ENCODE measurements around the gene ZFTA.

The ZFTA gene

GRCh38 chr11:63761931-63762653, 6.5 kb downstream of the ZFTA start:
- H3K9me3 ChIP-seq (ENCODE audit: insufficient read depth, low read length), result no peaks in the 10 kb centered on the region
- H3K4me1 ChIP-seq (ENCODE audit: insufficient read depth, insufficient read length), result peaks cover 22% of the 10 kb centered on the region
- peak overlapping the region; percentile 92 for H3K4me3 ChIP-seq (ENCODE audit: insufficient read length, low read depth)
- peaks cover 59% of the 10 kb centered on the region for H3K36me3 ChIP-seq (ENCODE audit: insufficient read depth, insufficient read length, low read length)
- H3K27me3 ChIP-seq (ENCODE audit: insufficient read depth, insufficient read length), result no peaks in the 10 kb centered on the region
- H3K9ac ChIP-seq (ENCODE audit: insufficient read length, low read depth), result peak overlapping the region; percentile 99
- no peak for TF ChIP-seq ZNF274 (IDR thresholded peaks at IDR 0.05; ENCODE audit: low read depth, low read length)
- no peak for TF ChIP-seq YY1 (IDR thresholded peaks at IDR 0.05; ENCODE audit: insufficient read depth, insufficient read length)
- TF ChIP-seq SUZ12 (IDR thresholded peaks at IDR 0.05; ENCODE audit: extremely low read depth, insufficient read depth, insufficient read length), result no peak
- DNase-seq (ENCODE audit: low read depth, low spot score), result peak; percentile 80

GRCh38 chr11:63761188-63761587, 7.4 kb downstream of the ZFTA start:
- no peaks in the 10 kb centered on the region for H3K27me3 ChIP-seq (ENCODE audit: insufficient read depth, insufficient read length)
- H3K36me3 ChIP-seq (ENCODE audit: insufficient read depth, insufficient read length, low read length), result peaks cover 57% of the 10 kb centered on the region
- no peak for DNase-seq (ENCODE audit: low read depth, low spot score)
- TF ChIP-seq YY1 (IDR thresholded peaks at IDR 0.05; ENCODE audit: insufficient read depth, insufficient read length), result no peak
- no peak for TF ChIP-seq ZNF274 (IDR thresholded peaks at IDR 0.05; ENCODE audit: low read depth, low read length)
- TF ChIP-seq SUZ12 (IDR thresholded peaks at IDR 0.05; ENCODE audit: extremely low read depth, insufficient read depth, insufficient read length), result no peak
- peak overlapping the region; percentile 99 for H3K9ac ChIP-seq (ENCODE audit: insufficient read length, low read depth)
- no peaks in the 10 kb centered on the region for H3K9me3 ChIP-seq (ENCODE audit: insufficient read depth, low read length)
- peaks cover 18% of the 10 kb centered on the region for H3K4me1 ChIP-seq (ENCODE audit: insufficient read depth, insufficient read length)
- peak overlapping the region; percentile 92 for H3K4me3 ChIP-seq (ENCODE audit: insufficient read length, low read depth)

GRCh38 chr11:63760487-63761079, 8.0 kb downstream of the ZFTA start:
- DNase-seq (ENCODE audit: low read depth, low spot score), result no peak
- Histone ChIP-seq H3K9ac (ENCODE audit: insufficient read length, low read depth) (peak overlapping the region; percentile 26), H3K9me3 (ENCODE audit: insufficient read depth, low read length) (no peaks in the 10 kb centered on the region), H3K4me1 (ENCODE audit: insufficient read depth, insufficient read length) (peaks cover 12% of the 10 kb centered on the region), H3K36me3 (ENCODE audit: insufficient read depth, insufficient read length, low read length) (peaks cover 51% of the 10 kb centered on the region), H3K4me3 (ENCODE audit: insufficient read length, low read depth) (peak overlapping the region; percentile 19), H3K27me3 (ENCODE audit: insufficient read depth, insufficient read length) (no peaks in the 10 kb centered on the region)
- TF ChIP-seq SUZ12 (IDR thresholded peaks at IDR 0.05; ENCODE audit: extremely low read depth, insufficient read depth, insufficient read length) (no peak), ZNF274 (IDR thresholded peaks at IDR 0.05; ENCODE audit: low read depth, low read length) (no peak), YY1 (IDR thresholded peaks at IDR 0.05; ENCODE audit: insufficient read depth, insufficient read length) (no peak)

- Histone ChIP-seq H3K27me3 (ENCODE audit: insufficient read depth, insufficient read length) (no peaks in the 10 kb centered on the region), H3K9ac (ENCODE audit: insufficient read length, low read depth) (no peak overlapping the region), H3K4me1 (ENCODE audit: insufficient read depth, insufficient read length) (no peaks in the 10 kb centered on the region), H3K36me3 (ENCODE audit: insufficient read depth, insufficient read length, low read length) (peaks cover 44% of the 10 kb centered on the region), H3K9me3 (ENCODE audit: insufficient read depth, low read length) (no peaks in the 10 kb centered on the region), H3K4me3 (ENCODE audit: insufficient read length, low read depth) (no peak overlapping the region)
- no peak for DNase-seq (ENCODE audit: low read depth, low spot score)
- TF ChIP-seq SUZ12 (IDR thresholded peaks at IDR 0.05; ENCODE audit: extremely low read depth, insufficient read depth, insufficient read length) (no peak), YY1 (IDR thresholded peaks at IDR 0.05; ENCODE audit: insufficient read depth, insufficient read length) (no peak), ZNF274 (IDR thresholded peaks at IDR 0.05; ENCODE audit: low read depth, low read length) (no peak)
These were observed 11.4 kb downstream of the ZFTA start for GRCh38 chr11:63756919-63757761.

GRCh38 chr11:63749624-63750023, 19.0 kb downstream of the ZFTA start:
- no peaks in the 10 kb centered on the region for H3K9me3 ChIP-seq (ENCODE audit: insufficient read depth, low read length)
- DNase-seq (ENCODE audit: low read depth, low spot score), result no peak
- TF ChIP-seq ZNF274 (IDR thresholded peaks at IDR 0.05; ENCODE audit: low read depth, low read length) (no peak), YY1 (IDR thresholded peaks at IDR 0.05; ENCODE audit: insufficient read depth, insufficient read length) (no peak), SUZ12 (IDR thresholded peaks at IDR 0.05; ENCODE audit: extremely low read depth, insufficient read depth, insufficient read length) (no peak)
- no peak overlapping the region for H3K9ac ChIP-seq (ENCODE audit: insufficient read length, low read depth)
- no peaks in the 10 kb centered on the region for H3K27me3 ChIP-seq (ENCODE audit: insufficient read depth, insufficient read length)
- peaks cover 29% of the 10 kb centered on the region for H3K36me3 ChIP-seq (ENCODE audit: insufficient read depth, insufficient read length, low read length)
- H3K4me3 ChIP-seq (ENCODE audit: insufficient read length, low read depth), result no peak overlapping the region
- peaks cover 2% of the 10 kb centered on the region for H3K4me1 ChIP-seq (ENCODE audit: insufficient read depth, insufficient read length)

- no peak overlapping the region for H3K4me3 ChIP-seq (ENCODE audit: insufficient read length, low read depth)
- DNase-seq (ENCODE audit: low read depth, low spot score), result no peak
These were observed 21.6 kb downstream of the ZFTA start for GRCh38 chr11:63747011-63747410.

More at GRCh38 chr11:63747011-63747410, 21.6 kb downstream of the ZFTA start:
- Histone ChIP-seq H3K4me1 (ENCODE audit: insufficient read depth, insufficient read length) (peaks cover 2% of the 10 kb centered on the region), H3K36me3 (ENCODE audit: insufficient read depth, insufficient read length, low read length) (peaks cover 19% of the 10 kb centered on the region), H3K27me3 (ENCODE audit: insufficient read depth, insufficient read length) (no peaks in the 10 kb centered on the region), H3K9me3 (ENCODE audit: insufficient read depth, low read length) (no peaks in the 10 kb centered on the region), H3K9ac (ENCODE audit: insufficient read length, low read depth) (no peak overlapping the region)
- TF ChIP-seq ZNF274 (IDR thresholded peaks at IDR 0.05; ENCODE audit: low read depth, low read length), result no peak
